Upper lobe of left lung (tissue), 4 donors: ENCODE measurements around the gene MAD1L1.

Experiments
- EP300 ChIP-seq, 4 donors: sonication (generic); formaldehyde crosslinking; IDR thresholded peaks; one replicate each; pipeline ENCODE4 v1.5.1; 2017; ENCODE audit warnings: antibody characterized with exemption in 4 of 4, control low read depth in 2 of 4
- POLR2A ChIP-seq, 4 donors: fragments of 450-650 bp; IDR thresholded peaks; one replicate each; pipeline ENCODE4 v1.5.1; 2016 to 2017; ENCODE audit warnings: antibody characterized with exemption in 4 of 4, mild to moderate bottlenecking in 2 of 4
- POLR2AphosphoS5 ChIP-seq, 2 donors: sonication (generic); formaldehyde crosslinking; IDR thresholded peaks; one replicate each; pipeline ENCODE4 v1.5.1; 2017; ENCODE audit warnings: antibody characterized with exemption in 2 of 2
- TF ChIP-seq, protein P1 (sequence below), 6 experiments: fragments of 450-650 bp in 4 of 6; fragments of 200-600 bp in 2 of 6; sonication (generic) in 2 of 6; IDR thresholded peaks; one replicate each; pipeline ENCODE4 v1.5.1; 2016 to 2019; ENCODE audit warnings: antibody characterized with exemption in 6 of 6

DNA sequence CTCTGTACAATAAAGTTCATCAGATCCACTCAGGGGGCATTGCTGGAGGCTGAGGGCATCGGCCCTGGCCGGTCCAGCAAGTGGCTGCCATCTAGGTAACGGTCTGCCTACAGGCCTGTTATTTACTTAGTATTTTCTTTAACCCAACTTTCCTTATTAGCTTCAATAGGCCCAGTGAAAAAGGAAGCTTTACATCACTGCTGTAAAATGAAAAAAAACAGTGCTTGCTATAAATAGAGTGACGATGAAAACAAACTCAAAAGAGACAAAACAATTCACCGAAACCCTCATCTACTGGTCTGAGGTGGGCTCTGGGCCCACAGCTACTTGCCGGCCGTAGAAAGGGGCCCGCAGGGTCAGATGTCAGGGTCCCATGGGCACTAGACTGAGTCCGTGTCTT, 370.2 kb downstream of the MAD1L1 start:
- TF ChIP-seq POLR2AphosphoS5 (IDR thresholded peaks at IDR 0.05) (no peak), POLR2A (IDR thresholded peaks at IDR 0.05) (no peak), EP300 (IDR thresholded peaks at IDR 0.05) (no peak)
- TF ChIP-seq, protein P1, sequence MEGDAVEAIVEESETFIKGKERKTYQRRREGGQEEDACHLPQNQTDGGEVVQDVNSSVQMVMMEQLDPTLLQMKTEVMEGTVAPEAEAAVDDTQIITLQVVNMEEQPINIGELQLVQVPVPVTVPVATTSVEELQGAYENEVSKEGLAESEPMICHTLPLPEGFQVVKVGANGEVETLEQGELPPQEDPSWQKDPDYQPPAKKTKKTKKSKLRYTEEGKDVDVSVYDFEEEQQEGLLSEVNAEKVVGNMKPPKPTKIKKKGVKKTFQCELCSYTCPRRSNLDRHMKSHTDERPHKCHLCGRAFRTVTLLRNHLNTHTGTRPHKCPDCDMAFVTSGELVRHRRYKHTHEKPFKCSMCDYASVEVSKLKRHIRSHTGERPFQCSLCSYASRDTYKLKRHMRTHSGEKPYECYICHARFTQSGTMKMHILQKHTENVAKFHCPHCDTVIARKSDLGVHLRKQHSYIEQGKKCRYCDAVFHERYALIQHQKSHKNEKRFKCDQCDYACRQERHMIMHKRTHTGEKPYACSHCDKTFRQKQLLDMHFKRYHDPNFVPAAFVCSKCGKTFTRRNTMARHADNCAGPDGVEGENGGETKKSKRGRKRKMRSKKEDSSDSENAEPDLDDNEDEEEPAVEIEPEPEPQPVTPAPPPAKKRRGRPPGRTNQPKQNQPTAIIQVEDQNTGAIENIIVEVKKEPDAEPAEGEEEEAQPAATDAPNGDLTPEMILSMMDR (IDR thresholded peaks at IDR 0.05) = no peak
